Left lobe of liver (tissue), 1 donor: Measurements from ENCODE around the gene KRTAP5-7. TPM values are rescaled to one million over a fixed set of nuclear protein-coding genes. Genes with fewer than 3 reads are reported as not detected.

Experiments used
- total RNA-seq: library from RNA; stranded (reverse); gene quantifications from one replicate; pipeline ENCODE4 v1.2.1, GENCODE V29; 2021
- donor health status: DM: no; HTN: yes; CAD: no.

The KRTAP5-7 gene
- total RNA-seq, 1 donor from 2014 or later = not detected

Other genes starting within 250 kb of the KRTAP5-7 start
- 136 TPM for gene DHCR7, start 78.9 kb upstream of the KRTAP5-7 start, total RNA-seq
- gene NADSYN1, start 74.1 kb upstream of the KRTAP5-7 start, total RNA-seq = 39.7 TPM
- gene KRTAP5-8, start 10.8 kb downstream of the KRTAP5-7 start, total RNA-seq = 0.25 TPM
- 0.30 TPM for gene KRTAP5-9, start 21.2 kb downstream of the KRTAP5-7 start, total RNA-seq
- gene KRTAP5-10, start 38.3 kb downstream of the KRTAP5-7 start, total RNA-seq = 0.15 TPM
- gene KRTAP5-11, start 55.6 kb downstream of the KRTAP5-7 start, total RNA-seq = not detected